ENCODE data around the gene TBC1D8.

The TBC1D8 gene

GRCh38 chr2:101113441-101114267 is 37.5 kb downstream of the TBC1D8 start:
- Histone ChIP-seq H3K27me3 (ENCODE audit: insufficient read depth, poor library complexity, severe bottlenecking) (no peaks in the 10 kb centered on the region), H3K4me3 (replicated peaks; ENCODE audit: insufficient read depth, low read length) (no peak overlapping the region), H3K27ac (replicated peaks) (peak overlapping the region; percentile 66)
- peak; percentile 50 to 71 for DNase-seq (ENCODE audit: low read depth in 1 of 2, low spot score in 1 of 2)
- TF ChIP-seq CTCF (IDR thresholded peaks at IDR 0.05; ENCODE audit: insufficient read depth, low read length) (no peak), POLR2AphosphoS5 (IDR thresholded peaks at IDR 0.05; ENCODE audit: low read depth) (no peak), SPI1 (IDR thresholded peaks at IDR 0.05; ENCODE audit: borderline replicate concordance, low read depth) (no peak), REST (IDR thresholded peaks at IDR 0.05; ENCODE audit: insufficient replicate concordance, low read depth) (no peak), GABPA (IDR thresholded peaks at IDR 0.05; ENCODE audit: low read depth) (no peak)

- peak overlapping the region; percentile 66 for H3K27ac ChIP-seq (replicated peaks)
- DNase-seq (ENCODE audit: low read depth in 1 of 2, low spot score in 1 of 2), result peak in 1 of 2 experiments; percentile 70
- TF ChIP-seq POLR2AphosphoS5 (IDR thresholded peaks at IDR 0.05; ENCODE audit: low read depth) (no peak), SPI1 (IDR thresholded peaks at IDR 0.05; ENCODE audit: borderline replicate concordance, low read depth) (no peak), GABPA (IDR thresholded peaks at IDR 0.05; ENCODE audit: low read depth) (no peak), REST (IDR thresholded peaks at IDR 0.05; ENCODE audit: insufficient replicate concordance, low read depth) (no peak), CTCF (IDR thresholded peaks at IDR 0.05; ENCODE audit: insufficient read depth, low read length) (no peak)
- H3K4me3 ChIP-seq (replicated peaks; ENCODE audit: insufficient read depth, low read length), result no peak overlapping the region
- H3K27me3 ChIP-seq (ENCODE audit: insufficient read depth, poor library complexity, severe bottlenecking), result no peaks in the 10 kb centered on the region
These were observed 38.4 kb downstream of the TBC1D8 start for GRCh38 chr2:101112772-101113157.

GRCh38 chr2:101111917-101112771 is 39.0 kb downstream of the TBC1D8 start:
- no peak overlapping the region for H3K4me3 ChIP-seq (replicated peaks; ENCODE audit: insufficient read depth, low read length)
- no peaks in the 10 kb centered on the region for H3K27me3 ChIP-seq (ENCODE audit: insufficient read depth, poor library complexity, severe bottlenecking)
- TF ChIP-seq CTCF (IDR thresholded peaks at IDR 0.05; ENCODE audit: insufficient read depth, low read length) (no peak), REST (IDR thresholded peaks at IDR 0.05; ENCODE audit: insufficient replicate concordance, low read depth) (no peak), SPI1 (IDR thresholded peaks at IDR 0.05; ENCODE audit: borderline replicate concordance, low read depth) (no peak), POLR2AphosphoS5 (IDR thresholded peaks at IDR 0.05; ENCODE audit: low read depth) (no peak), GABPA (IDR thresholded peaks at IDR 0.05; ENCODE audit: low read depth) (no peak)
- peak overlapping the region; percentile 66 for H3K27ac ChIP-seq (replicated peaks)
- no peak for DNase-seq (ENCODE audit: low read depth in 1 of 2, low spot score in 1 of 2)

Data from HL-60 (cell line).